IMR-90 (cell line): Measurements from ENCODE around the gene ISG20L2.

Source experiments
- CHD1 ChIP-seq: IDR thresholded peaks from 2 replicates; pipeline ENCODE4 v1.6.1; 2012; ENCODE audit warnings: low read depth, low read length, improper control_type of control experiment
- MXI1 ChIP-seq: IDR thresholded peaks from 2 replicates; pipeline ENCODE4 v1.6.1; 2012; ENCODE audit warnings: low read depth, mild to moderate bottlenecking, low read length, moderate library complexity, borderline replicate concordance
- POLR2A ChIP-seq: IDR thresholded peaks from 2 replicates; pipeline ENCODE4 v1.6.1; 2012; ENCODE audit warnings: mild to moderate bottlenecking, low read depth, low read length
- TF ChIP-seq, protein P1 (sequence below): conservative IDR thresholded peaks from 2 replicates; pipeline ENCODE4 v1.5.1; 2012; ENCODE audit warnings: mild to moderate bottlenecking, low read depth, low read length, improper control_type of control experiment

DNA sequence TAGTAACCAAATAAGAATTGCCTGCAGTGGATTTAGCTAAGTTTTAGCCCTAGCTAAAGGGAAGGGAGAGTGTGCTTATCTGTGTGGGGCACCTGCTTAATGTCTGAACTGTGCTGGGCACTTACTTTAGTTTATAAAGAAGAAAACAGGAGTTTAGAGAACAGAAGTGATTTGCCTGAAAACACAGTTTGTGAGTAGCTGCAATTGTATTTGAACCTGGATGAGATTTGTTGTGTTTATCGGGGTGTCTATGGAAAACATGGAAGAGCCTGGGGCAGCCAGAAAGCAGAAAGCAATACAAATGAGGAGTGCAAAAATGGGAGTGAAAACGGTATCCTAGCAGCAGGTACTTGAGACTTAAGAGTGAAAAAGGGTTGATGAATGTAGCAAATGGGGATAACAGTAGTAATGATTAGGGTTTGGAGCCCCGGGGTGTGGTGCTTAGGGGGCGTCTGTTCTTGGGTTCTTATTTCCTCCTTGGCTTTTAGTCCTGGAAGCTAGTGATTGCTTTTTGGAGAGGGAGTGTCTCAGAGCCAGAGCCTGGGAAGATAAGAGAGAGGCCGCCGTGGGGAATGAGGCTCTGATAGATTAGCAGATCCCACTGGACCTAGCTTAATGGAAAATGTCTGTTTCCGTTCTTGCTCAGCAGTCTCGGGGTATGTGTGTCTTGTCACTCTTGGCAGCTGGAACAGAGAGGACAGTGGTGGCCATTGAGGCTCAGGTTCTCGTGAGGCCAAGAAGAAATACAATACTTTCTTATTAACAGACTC, 44.3 kb upstream of the ISG20L2 start:
- TF ChIP-seq, protein P1, sequence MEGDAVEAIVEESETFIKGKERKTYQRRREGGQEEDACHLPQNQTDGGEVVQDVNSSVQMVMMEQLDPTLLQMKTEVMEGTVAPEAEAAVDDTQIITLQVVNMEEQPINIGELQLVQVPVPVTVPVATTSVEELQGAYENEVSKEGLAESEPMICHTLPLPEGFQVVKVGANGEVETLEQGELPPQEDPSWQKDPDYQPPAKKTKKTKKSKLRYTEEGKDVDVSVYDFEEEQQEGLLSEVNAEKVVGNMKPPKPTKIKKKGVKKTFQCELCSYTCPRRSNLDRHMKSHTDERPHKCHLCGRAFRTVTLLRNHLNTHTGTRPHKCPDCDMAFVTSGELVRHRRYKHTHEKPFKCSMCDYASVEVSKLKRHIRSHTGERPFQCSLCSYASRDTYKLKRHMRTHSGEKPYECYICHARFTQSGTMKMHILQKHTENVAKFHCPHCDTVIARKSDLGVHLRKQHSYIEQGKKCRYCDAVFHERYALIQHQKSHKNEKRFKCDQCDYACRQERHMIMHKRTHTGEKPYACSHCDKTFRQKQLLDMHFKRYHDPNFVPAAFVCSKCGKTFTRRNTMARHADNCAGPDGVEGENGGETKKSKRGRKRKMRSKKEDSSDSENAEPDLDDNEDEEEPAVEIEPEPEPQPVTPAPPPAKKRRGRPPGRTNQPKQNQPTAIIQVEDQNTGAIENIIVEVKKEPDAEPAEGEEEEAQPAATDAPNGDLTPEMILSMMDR, result no peak
- no peak for TF ChIP-seq POLR2A
- no peak for TF ChIP-seq CHD1
- TF ChIP-seq MXI1, result no peak
